ENCODE data around the gene DOLPP1.

DOLPP1 gene

DNA sequence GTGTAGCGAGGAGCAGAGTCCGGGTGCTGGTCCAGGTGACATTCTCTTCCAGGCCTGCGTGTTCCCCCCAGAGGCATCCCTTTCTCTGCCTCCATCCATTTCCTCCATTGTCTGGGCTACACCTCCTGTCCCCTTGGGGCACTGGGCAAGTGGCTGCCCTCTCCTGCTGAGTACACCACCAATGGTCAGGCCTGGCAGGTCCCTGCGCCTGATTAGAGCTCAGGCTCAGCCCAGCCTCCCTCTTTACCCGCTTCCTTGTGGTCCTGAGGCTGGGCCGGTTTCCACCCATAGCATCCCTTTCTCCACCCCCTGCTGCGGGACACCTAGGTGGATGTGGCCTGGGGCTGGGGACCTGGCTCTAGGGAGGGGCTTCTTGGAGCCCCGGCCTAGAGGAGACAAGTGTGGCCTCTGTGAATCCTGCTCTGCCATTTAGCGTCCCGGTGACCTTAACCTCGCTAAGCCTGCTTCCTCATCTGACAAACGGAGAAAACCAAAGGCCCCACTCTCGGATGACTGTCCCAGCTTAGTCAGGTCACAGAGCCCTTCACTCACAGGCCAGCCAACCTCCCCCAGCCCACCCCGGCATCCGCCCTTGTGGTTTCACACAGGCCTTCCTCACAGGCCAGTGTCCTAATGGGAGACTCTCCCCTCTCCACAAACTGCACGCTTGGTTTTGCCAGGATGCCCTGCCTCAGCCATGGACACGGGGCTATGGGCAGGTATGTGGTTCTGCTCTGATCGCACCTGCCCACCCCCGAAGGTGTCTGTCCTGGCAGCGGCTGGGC is 12.9 kb downstream of the DOLPP1 start:
- no peak for DNase-seq (ENCODE audit: low read depth in 3 of 3, low spot score in 1 of 3)

DNA sequence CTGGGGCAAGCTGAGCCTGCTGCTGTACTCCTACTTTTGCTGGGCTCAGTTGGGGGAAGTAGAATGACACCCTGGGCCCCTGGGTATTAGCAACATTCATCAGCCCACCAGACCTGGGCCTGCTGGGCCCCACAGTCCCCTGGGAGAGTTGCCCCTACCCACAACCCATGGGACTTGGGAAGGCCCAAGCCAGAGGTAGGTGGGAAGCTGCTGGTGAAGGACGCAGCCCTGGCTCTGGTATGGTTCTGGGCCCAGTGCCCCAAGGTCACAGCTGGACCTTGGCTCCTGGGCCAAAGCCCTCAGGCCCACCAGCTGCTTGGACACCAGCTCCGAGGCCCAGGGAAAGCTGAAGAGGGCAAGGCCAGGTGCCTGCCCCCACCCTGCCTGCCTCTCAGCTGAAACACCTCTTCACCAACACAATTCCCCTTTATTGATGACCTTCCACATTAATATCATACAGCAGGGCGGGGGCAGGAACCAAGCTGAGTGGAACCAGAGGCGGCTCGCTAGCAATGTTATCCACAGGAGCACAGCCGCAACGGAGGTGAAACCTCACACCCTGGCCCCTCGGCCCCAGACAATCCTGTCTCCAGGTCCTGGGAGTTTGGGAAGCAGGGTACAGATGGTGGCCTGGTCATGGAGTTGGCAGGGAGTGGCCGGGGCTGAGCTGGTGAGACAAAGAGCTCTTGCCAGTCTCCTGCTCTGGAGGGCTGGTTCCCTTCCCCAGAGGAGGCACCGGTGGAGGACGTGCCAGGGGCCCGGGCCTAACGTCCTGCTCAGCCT is 13.7 kb downstream of the DOLPP1 start:
- no peak for DNase-seq (ENCODE audit: low read depth in 3 of 3, low spot score in 1 of 3)

DNA sequence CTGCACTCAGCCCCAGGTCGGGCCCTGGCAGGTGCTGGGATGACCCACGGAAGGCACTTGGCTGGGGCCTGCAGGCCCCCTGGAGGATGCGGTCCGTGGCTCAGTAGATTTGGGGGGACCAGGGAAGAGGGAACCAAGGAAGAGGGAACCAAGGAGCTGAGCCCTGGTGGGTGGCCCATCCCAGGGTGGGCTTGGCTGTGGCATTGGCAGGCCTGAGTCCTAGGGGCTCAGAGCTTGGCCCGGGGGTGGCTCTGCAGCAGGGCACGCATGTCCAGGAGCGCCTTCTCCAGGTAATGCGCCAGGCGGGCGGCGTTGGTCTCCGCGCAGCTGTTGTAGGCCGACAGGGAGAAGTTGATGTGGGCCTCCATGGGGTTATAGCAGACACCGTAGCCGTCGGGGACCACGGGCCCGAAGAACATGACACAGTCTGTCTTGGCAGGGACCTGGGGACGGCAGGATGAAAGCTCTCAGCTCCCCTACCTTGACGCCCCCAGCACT is 14.3 kb downstream of the DOLPP1 start:
- DNase-seq (ENCODE audit: low read depth in 3 of 3, low spot score in 1 of 3), result no peak

DNA sequence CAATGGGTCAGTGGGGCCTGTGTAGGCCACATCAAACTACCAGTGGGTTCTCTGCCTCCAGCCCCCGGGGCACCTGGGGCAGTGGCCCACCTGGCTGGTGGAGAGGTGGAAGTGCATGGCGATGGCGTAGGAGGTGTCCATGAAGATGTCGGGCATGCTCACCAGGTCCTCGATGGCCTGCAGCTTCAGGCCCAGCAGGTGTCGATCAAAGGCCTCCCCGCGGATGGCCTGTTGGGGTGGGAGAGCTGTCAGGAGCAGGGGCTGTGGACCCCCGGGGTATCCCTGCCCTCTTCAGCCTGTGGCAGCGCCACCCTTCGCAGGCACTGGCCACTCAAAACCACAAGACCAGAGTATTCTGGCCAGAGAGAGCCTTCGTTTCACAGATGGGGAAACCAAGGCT is 15.0 kb downstream of the DOLPP1 start:
- DNase-seq (ENCODE audit: low read depth in 3 of 3, low spot score in 1 of 3), result no peak

DNA sequence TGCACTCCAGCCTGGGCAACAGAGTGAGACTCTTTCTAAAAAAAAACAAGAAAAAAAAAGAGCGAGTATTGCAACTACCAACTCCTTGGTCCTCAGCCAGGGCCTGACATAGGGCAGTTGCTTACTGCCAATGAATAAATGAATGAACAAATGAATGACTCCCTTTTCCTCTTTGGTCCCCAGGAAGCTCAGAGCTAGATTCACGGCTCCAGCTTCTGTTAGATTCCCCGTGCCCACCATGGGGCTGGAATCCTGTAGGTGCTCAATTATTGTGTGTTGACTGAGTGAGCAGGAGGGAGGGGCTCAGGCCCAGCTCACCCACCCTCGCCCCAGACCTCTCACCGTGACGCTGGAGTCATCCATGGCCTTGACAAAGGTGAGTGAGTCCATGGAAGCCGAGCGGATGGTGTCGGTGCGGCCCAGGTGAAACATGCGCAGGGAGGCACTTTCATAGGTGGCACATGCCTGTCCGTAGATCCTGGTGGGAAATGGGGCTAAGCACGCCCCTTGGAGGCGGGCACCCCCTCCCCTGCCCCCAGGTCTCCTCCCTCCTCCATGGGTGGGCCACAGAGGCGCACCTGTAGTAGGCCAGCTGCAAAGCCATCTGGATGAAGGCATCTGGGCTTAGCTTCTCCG is 16.9 kb downstream of the DOLPP1 start:
- no peak for DNase-seq (ENCODE audit: low read depth in 3 of 3, low spot score in 1 of 3)

DNA sequence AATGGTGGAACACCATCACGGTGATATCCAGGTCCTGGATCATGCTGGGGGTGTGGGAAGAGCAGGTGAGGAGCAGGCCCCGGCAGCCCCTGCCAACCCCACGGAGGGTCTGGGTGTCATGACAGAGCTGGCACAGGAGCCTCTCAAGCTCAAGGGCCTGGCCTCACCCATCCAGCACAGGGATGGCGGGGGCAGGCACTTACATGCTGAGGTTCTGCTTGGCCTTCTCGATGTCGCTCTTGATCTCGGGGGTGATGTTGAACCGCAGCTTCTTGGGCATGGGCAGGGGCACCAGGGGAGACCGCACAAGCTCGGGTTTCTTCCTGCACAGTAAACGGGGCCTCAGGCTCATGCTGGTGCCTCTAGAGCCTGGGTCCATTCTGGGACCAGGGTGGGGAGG is 17.4 kb downstream of the DOLPP1 start:
- DNase-seq (ENCODE audit: low read depth in 3 of 3, low spot score in 1 of 3), result no peak

DNA sequence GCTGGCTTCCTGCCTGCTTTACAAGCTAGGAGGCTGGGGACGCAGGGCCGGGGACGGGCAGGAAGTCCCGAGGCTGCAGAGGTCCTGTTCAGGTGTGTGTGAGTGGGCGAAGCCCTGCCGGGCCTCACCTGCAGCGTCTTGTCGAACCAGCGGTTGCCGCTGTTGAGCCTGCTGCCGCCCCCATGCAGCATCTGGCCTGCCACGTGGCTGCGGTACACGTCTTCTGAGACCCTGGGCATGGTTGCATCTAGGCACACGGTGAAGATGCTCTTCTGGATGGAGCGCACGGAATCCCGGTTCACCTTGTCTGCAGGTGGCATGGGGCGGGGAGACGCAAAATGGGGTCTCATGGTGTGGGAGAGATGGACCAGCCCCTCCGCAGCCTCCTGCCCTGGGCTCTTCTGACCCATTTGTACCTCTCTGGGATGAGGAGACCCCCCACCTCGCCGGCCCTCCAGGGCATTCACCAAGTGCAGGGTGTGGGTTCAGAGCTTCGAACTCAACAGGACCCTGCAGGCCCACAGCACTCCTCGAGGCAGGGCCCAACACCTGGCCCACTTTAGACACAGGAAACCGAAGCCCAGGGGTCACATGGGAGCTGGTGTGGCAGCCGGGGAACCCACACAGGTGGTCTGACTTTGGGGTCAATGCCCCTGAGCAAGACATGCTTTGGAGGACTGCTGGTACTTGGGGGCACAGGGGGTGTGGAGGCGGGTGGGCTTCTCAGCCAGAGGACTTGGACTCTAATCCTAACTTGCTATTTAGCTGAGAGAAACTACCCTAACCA is 19.7 kb downstream of the DOLPP1 start:
- DNase-seq (ENCODE audit: low read depth in 3 of 3, low spot score in 1 of 3), result no peak

DNA sequence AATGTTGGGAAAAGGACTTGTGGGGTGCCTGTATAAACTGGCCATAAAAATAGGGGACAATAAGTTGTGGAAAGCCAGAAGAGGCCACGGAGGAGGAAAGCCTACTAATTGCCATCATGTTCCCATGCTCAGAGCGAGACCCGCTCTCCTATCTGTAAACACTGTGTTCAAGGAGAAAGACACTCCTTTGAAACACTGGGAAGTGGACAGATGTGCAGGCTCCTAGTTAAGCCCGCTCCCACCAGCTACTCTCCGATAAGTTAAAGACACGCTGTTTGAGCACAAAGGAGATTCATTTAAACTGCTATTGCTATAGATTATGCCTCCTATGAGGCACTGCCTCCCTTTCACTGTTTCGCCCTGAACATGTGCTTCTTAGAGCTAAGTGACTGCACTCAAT is 20.4 kb downstream of the DOLPP1 start:
- no peak for DNase-seq (ENCODE audit: low read depth in 3 of 3, low spot score in 1 of 3)

DNA sequence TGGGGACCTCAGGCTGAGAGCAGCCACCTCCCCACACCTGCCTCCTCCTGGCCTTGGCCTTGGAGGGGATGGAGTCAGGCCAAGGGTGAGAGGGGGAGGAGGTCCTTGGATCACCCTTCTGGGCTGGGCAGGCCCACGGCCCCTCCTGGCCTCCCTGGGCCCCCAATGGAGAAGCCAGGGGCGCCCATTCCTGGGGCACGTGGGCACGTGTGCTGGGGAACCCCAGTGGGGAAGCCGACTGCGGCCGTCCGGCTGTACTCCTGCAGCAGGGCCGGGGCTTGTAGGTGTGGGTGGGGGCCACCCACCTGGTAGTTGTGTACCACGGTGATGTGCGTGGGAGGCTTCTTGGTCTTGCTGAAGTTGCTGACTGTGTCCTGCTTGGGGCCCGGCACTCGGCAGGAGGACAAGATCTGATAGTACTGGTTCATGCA is 21.2 kb downstream of the DOLPP1 start:
- no peak for DNase-seq (ENCODE audit: low read depth in 3 of 3, low spot score in 1 of 3)

DNA sequence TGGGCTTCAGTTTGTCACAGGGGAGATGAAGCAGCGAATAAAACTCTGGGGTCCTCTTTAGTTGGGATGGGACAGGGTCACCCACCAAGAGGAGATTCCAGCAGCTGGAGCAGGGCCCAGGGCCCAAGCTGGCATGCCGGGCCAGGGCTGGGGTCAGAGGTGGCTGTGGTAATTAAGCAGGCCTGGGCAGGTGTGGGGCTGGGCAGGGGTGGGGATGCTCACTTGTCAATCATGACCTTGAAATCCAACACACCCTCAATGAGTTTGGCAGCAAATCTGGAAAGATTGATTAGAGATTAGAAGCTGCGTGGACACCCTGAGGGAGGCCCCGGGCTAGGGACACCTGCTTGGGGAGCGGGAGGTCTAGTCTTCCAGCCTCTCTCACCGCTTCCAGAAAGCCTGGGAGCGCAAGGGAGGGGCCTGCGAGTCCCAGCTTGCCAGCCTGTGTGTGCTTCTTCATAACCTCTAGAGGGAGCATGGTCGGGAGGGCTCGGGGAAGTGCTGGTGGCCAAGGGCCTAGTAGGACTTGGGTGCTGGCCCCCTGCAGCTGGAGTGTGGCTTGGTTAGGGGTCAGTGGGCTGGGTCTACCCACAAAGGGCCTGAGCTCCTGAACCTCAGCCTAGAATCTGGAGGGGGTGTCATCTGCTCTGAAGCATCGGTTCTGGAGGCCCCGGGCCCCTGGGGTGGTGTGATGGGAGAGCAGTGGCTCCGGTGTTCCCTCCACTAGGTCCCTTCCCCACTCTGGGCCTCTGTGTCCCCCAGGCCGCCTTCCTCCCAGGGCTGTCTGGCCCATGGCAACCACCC is 22.1 kb downstream of the DOLPP1 start:
- no peak for DNase-seq (ENCODE audit: low read depth in 3 of 3, low spot score in 1 of 3)

DNA sequence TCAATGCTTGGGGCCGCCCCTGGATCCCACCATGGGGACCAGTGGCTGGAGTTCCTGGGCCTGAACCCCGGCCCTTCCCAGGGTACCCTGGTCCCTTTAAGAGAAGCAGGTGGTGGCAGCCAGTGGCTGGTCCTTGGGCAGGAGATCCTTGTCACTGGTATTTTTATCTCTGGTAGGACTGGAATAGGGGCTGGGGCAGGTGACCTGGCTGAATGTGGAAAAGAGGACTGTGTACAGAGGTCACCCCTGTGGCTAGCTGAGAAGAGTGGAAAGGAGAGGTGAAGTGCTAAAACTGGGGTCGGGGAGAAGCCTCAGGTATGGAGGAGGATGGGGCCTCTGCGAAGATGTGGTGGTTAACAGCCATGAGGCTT is 22.7 kb downstream of the DOLPP1 start:
- DNase-seq (ENCODE audit: low read depth in 3 of 3, low spot score in 1 of 3), result no peak

DNA sequence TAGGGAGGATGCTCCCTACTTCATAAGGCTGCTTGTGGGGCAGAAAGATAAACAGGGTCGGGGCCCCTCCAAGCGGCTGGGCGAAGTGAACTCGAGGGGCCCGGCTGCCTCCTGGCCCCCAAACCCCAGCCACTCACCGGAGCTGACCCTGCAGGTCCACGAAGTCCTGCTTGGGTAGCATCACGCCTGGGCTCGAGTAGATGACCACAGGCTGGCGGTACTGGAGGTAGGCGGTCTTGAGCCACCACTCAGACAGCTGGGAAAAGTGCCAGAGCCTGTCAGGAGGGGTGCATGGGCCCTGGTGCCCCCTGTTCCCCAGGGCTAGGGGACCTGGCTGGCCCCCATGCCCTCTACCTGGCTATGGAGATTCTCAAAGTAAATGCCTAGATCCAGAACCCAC is 23.1 kb downstream of the DOLPP1 start:
- no peak for DNase-seq (ENCODE audit: low read depth in 3 of 3, low spot score in 1 of 3)

DNA sequence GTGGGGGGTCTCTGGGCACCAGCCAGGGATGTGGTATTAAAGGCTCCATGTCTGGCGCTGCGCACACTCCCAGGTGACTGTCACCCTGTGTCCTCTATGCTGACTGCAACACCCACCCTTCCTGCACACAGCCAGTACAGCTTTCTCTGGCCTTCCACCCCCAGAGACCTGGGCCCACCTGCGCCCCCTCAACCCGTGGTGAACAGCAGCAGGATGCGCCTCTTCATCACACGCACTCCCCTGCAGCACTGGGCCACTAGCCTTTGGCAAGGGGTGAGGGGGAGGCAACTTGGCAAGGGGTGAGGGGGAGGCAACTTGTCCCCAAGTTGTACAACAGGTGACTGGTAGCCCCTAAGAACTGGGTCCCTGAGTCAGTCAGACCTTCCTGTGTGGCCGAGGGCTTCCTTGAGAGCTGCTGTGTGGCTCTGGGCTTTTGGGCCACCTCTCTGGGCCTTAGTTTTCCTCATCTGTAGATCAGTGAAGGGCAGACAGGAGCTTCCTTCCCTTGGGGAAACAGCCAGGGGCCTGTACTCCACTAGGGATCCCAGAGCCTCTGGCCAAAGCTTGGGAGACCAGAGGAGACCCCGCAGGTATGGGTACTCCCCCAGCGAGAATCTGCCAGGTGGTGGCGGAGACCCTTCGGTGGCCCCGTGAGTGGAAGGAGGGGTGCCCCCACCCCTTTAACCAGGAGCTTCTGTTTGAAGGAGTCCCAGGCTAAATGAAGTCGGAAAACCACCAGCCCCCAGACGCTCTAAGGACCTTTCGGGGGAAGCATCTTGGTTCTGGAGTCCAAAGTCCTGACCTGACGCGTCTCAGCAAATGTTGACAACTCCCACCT is 25.2 kb downstream of the DOLPP1 start:
- no peak for DNase-seq (ENCODE audit: low read depth in 3 of 3, low spot score in 1 of 3)

DNA sequence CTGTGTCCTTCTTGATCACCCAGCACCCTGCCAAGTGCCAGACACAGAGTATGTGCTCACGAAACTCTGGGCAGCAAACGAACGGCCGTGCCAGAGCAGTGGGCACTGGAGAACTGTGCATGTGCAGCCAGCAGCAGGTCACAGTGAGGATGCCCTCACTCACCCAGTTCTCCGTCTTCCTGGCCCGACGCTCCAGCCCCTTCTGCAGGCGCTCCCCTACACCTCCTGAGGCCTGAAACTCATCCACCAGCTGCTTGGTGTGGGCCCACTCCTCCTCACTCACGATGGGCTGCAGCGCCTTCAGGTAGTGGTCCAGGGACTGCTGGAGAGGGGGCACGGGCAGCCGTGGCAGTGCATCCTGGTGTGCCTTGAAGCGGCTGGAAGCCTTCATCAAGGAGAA is 26.7 kb downstream of the DOLPP1 start:
- no peak for DNase-seq (ENCODE audit: low read depth in 3 of 3, low spot score in 1 of 3)

DNA sequence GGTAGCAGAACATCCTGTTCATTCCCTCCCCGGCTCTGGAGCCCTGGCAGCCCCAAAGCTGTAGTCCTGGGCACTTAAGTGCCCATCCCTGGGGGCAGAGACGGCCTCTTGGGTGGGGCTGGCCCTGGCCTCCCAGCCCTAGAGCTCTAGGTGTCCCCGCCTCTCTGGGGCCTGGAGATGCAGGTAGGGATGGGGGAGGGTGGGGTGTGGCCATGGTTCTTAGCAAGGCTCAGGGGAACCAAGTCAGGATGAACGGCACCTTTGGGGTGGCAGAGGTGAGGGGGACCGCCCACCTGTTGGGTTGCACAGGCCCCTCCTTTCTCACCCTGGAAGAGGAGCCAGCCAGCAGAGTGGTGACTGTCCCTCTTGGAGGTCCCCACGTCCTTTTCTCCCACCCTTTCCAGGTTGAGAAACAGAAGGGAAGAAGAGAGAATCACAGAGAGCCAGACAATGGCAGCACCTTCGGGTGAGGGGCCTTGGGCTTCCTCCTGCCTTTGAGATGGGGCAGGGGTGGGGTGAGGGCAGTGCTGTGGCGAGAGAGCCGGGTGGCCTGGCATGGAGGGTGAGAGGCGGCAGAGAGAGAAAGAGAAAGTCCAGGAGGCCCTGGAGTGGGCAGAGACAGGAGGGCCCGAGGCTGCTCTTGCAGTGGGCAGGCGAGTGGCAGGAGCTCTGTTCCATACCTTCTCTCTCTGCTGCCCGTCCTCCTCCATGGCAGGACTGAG is 27.3 kb downstream of the DOLPP1 start:
- DNase-seq (ENCODE audit: low read depth in 3 of 3, low spot score in 1 of 3), result no peak

DNA sequence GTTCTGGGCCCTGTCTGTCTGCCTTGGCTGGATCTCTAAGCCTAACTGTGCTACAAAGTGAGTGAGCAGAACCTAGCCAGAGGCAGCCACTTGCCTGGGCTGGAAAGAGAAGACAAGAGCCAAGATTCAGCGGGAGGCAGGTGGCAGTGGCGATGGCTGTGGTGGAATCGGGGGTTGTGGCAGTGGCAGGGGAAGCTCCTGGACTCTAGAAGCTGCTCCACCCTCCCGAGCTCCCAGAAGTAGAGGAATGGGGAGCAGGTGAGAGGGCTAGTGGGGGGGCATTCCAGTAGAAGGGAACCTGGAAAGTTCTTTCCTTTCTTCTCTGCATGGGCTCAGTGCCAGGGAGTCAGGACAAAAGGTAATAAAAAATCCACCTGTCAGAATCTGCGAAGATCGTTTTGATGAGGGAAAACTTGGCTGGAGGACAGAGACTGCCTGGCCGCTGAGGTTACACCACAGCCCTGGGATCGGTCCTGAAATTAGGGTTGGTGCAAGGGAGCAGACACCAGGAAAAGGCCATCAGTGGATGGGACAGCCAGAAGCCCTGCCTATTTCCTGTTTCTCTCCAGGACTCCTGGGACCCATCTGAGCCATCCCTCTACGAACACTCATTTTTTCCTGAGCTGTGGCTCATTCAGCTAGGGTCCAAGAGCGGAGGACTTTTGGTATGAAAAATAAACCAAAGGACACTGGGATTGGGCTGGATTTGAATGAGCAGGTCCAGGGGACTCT is 28.1 kb downstream of the DOLPP1 start:
- DNase-seq (ENCODE audit: low read depth in 3 of 3, low spot score in 1 of 3), result no peak

DNA sequence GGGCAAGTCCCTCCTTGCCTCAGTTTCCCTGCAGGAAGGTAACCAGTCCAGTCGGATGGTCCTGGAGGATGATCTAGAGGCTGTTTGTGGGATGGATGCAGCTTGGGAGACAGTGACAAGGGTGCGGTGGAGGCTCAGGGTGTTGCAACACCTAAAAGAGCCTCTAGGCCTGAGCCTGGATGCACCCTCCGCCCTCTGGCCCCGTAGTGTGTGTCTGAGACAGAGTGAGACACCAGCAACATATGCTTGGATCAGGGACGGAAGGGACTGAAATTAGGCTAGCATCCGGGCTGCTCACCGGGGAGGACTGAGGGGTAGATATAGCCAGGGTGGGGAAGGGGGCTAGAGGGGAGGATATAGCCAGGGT is 28.6 kb downstream of the DOLPP1 start:
- no peak for DNase-seq (ENCODE audit: low read depth in 3 of 3, low spot score in 1 of 3)

Measured in stimulated activated CD4-positive, alpha-beta T cell treated with anti-CD3 and anti-CD28 coated beads, TNF-alpha, amount 100 ng/mL, for 1 hour (primary cell).